HFFc6 (cell line): ENCODE data around the gene C16orf86. TPM values are rescaled to one million over a fixed set of nuclear protein-coding genes. Genes with fewer than 3 reads are reported as not detected.

Experiments
- DNase-seq: peaks from one replicate; pipeline ENCODE4 v3.0.0-alpha.2; 2018
- H3K27ac Mint-ChIP-seq: 2 replicates; pipeline ENCODE4 v1.8.0; 2020; ENCODE audit warnings: mild to moderate bottlenecking, mixed read lengths
- H3K27me3 Mint-ChIP-seq: 2 replicates; pipeline ENCODE4 v1.8.0; 2021; ENCODE audit warnings: mild to moderate bottlenecking, moderate library complexity, mixed read lengths; ENCODE audit not compliant: insufficient read depth
- H3K36me3 Mint-ChIP-seq: 2 replicates; pipeline ENCODE4 v1.8.0; 2021; ENCODE audit warnings: low read depth, mixed read lengths
- H3K4me1 Mint-ChIP-seq: 2 replicates; pipeline ENCODE4 v1.8.0; 2020; ENCODE audit warnings: low read depth, mixed read lengths
- H3K4me3 Mint-ChIP-seq: 2 replicates; pipeline ENCODE4 v1.8.0; 2020; ENCODE audit warnings: mild to moderate bottlenecking, moderate library complexity, mixed read lengths
- H3K9me3 Mint-ChIP-seq: 2 replicates; pipeline ENCODE4 v1.8.0; 2020; ENCODE audit warnings: mild to moderate bottlenecking, mixed read lengths
- CTCF ChIP-seq: fragments of 200-600 bp; sonication (generic); IDR thresholded peaks from 2 replicates; pipeline ENCODE4 v1.5.0; 2021; ENCODE audit warnings: antibody characterized with exemption, mild to moderate bottlenecking
- total RNA-seq, 6 experiments: library from RNA; stranded (reverse); fragmentation: NEBNext Ultra II Directional; extraction: Animal tissue kit (Norgen Biotek cat#: 25700); gene quantifications; 2 replicates in 1 of 6; 3 replicates in 5 of 6; pipeline ENCODE4 v1.2.3, GENCODE V29; 2021

Gene C16orf86
- total RNA-seq, 6 experiments from 2014 or later = 1.0 to 1.9 (median 1.6) TPM

GRCh38 chr16:67648088-67648763, 18.4 kb upstream of the C16orf86 start:
- Mint-ChIP-seq H3K27me3 (peaks cover 46% of the 10 kb centered on the region), H3K27ac (no peak overlapping the region)

GRCh38 chr16:67648764-67649407, 17.7 kb upstream of the C16orf86 start:
- Mint-ChIP-seq H3K4me1 (no peaks in the 10 kb centered on the region), H3K27ac (no peak overlapping the region), H3K9me3 (no peaks in the 10 kb centered on the region), H3K4me3 (no peak overlapping the region), H3K27me3 (peaks cover 45% of the 10 kb centered on the region), H3K36me3 (no peaks in the 10 kb centered on the region)
- TF ChIP-seq CTCF = no peak
- DNase-seq = no peak

More at GRCh38 chr16:67648088-67648763, 18.4 kb upstream of the C16orf86 start:
- Mint-ChIP-seq H3K9me3 (no peaks in the 10 kb centered on the region), H3K36me3 (no peaks in the 10 kb centered on the region), H3K4me1 (no peaks in the 10 kb centered on the region), H3K4me3 (no peak overlapping the region)
- no peak for TF ChIP-seq CTCF
- no peak for DNase-seq

- H3K4me1 Mint-ChIP-seq = no peaks in the 10 kb centered on the region
- H3K4me3 Mint-ChIP-seq = no peak overlapping the region
- peaks cover 42% of the 10 kb centered on the region for H3K27me3 Mint-ChIP-seq
- no peak for DNase-seq
- H3K36me3 Mint-ChIP-seq = no peaks in the 10 kb centered on the region
- H3K9me3 Mint-ChIP-seq = no peaks in the 10 kb centered on the region
- no peak for TF ChIP-seq CTCF
- H3K27ac Mint-ChIP-seq = no peak overlapping the region
Measured at GRCh38 chr16:67649494-67649931, 17.1 kb upstream of the C16orf86 start.

- H3K36me3 Mint-ChIP-seq = no peaks in the 10 kb centered on the region
- DNase-seq = no peak
- H3K9me3 Mint-ChIP-seq = no peaks in the 10 kb centered on the region
- no peak overlapping the region for H3K27ac Mint-ChIP-seq
- H3K4me1 Mint-ChIP-seq = no peaks in the 10 kb centered on the region
- no peak for TF ChIP-seq CTCF
- peaks cover 42% of the 10 kb centered on the region for H3K27me3 Mint-ChIP-seq
- no peak overlapping the region for H3K4me3 Mint-ChIP-seq
Measured at GRCh38 chr16:67650023-67650422, 16.6 kb upstream of the C16orf86 start.

GRCh38 chr16:67651039-67651438, 15.6 kb upstream of the C16orf86 start:
- no peak overlapping the region for H3K27ac Mint-ChIP-seq
- no peak for DNase-seq
- no peaks in the 10 kb centered on the region for H3K36me3 Mint-ChIP-seq
- no peaks in the 10 kb centered on the region for H3K9me3 Mint-ChIP-seq
- H3K4me3 Mint-ChIP-seq = no peak overlapping the region
- no peaks in the 10 kb centered on the region for H3K4me1 Mint-ChIP-seq
- TF ChIP-seq CTCF = no peak
- peaks cover 39% of the 10 kb centered on the region for H3K27me3 Mint-ChIP-seq
